GM19324 (cell line): ENCODE measurements around the gene COL25A1.

ENCODE experiments used
- ATAC-seq: cut with Tn5 transposase; IDR thresholded peaks from one replicate; pipeline ENCODE4 v1.9.1; 2021; ENCODE audit warnings: mild to moderate bottlenecking, moderate library complexity; ENCODE audit not compliant: unreplicated experiment, low FRiP score

COL25A1 gene

DNA sequence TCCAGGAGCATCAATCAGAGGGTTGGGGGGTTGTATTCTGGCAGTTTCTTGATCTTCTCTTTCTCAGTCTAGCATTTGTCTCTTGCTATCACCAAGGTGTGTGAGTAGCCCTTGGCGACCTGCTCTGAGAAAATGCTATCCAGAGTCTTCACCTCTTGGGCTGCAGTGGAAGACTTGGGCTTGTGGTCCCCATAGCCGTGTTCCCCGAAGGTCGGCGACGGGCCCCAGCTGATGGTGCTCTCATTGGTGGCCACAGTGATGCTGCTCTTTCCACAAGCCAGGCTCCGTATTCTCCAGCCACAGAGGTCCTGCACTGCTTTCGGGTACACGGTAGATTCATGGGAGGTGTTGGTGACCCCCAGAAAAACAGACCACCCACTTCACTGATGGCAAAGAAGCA, 513.7 kb downstream of the COL25A1 start:
- no peak for ATAC-seq

DNA sequence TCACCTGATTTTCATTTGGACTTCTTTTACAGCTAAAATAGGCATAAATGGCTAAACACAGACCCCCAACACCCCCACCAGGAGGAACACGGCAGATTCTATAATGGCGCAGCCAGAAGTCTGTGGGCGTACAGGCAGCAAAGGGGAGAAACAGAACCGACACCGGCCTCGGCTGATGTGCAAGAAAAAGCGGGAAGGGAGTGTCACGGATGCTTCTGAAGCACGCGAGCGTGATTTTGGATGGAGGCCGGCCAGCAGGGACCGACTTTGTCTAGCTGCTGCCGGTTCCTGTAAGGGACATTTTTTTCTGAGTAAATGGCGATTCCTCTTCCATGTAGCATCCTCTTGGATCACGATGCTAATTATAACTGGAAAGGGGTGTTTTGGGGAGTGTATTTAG, 514.7 kb downstream of the COL25A1 start:
- ATAC-seq = no peak

DNA sequence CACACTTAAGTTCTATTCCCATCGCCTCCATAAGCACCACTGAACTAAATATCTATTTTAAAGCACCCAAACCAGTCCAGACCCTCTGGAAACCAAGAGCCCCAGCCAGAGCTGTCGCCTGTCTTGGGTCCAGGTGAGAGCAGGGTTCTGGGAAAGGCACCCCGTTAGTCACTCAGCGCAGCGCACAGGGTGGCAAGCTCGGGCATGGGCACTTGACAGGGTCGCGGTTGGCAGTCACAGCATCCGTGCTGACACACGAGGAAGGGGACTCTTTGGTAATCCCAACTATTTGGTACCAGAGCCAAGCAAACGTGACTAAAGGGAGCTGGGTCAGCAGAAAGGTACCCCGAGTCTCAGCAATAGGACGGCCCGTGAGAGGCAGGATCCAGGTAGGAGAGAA, 515.4 kb downstream of the COL25A1 start:
- ATAC-seq = no peak

DNA sequence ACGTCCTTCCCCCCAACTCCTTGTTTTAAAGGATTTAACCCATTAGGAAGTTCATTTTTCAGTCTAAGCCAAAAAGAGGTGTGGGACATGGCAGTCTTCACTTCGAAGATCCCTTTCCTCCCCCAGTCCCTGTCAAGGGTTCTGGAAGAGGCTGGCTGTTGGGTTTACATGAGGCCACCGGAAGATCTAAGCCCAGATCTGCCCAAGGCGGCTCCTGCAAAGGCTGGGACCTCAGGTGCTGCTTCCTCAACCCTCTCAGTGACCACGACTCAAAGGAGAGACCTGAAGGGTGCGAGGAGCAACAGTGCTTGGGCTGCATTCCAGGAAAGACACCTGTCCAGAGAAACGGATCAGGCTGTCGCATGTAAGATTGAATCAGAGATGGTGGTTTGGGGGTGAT, 516.1 kb downstream of the COL25A1 start:
- ATAC-seq = no peak

DNA sequence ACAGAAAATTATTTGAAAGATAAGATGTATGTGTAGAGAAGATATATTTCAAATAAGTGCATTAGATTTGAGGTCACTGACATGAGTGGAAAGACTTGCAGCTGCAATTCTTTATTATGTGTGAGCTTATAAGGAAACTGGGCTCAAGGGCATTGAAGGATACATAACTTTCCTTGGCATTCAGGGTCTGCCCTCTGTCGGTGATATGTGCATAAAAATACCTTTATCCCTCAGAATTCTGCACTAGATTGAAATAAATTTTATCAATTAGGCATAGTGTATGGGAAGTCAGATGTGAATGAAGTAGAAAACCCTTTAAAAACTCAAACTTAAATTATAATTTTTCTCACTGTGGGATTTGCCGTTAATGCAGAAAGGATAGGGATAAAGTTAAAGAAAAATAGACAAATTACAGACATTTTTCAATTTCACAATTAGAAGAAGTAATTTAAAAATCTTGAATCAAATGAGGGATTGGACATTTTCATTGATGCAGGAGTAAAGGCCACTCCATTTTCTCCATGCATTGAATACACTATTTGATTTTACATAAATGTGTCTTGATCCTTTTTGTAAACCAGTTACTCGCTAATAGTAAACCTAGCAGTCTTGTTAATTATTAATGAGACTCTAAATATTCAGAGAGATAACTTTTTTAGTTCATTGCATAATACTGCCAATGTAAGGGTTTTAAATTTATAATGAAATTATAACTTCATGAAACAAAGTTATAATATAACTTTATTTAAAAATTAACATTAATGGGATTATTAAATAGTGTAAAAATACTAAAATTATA, 518.6 kb downstream of the COL25A1 start:
- no peak for ATAC-seq

DNA sequence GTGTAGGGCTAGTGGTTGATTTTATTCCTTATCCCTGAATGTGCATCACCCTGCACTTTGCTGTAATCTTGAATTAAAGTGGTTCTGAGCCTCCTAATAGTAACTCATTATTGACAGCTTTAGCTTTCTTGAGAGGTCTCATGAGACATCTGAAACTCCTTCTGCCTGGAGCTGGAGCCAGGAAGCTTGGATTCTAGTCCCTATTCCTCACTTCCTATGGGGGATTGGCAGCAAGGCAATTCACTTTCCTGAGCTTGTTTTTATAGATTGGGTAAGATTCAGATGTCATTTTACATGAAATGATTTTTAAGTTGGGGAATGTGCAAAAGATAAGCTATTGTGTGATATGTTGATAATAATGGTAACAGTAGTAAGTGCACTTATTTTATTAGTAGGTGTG, 522.5 kb downstream of the COL25A1 start:
- no peak for ATAC-seq

DNA sequence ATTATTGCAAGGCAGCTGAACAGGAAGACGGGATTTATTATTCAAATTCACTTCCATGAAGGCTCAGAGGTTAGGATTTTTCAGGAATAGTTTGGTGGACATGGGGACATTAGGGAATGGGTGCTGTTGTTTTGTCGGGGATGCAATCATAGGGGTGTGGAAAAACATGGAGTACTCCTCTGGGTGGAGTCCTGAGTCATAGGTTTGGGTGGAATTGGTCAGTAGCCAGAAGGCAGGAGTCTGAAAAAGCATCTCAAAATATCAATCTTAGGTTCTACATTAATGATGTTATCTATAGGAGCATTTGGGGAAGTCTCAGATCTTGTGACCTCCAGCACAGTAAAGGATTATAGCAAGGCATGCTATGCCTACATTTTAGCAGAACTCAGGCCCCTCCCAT, 525.1 kb downstream of the COL25A1 start:
- no peak for ATAC-seq

DNA sequence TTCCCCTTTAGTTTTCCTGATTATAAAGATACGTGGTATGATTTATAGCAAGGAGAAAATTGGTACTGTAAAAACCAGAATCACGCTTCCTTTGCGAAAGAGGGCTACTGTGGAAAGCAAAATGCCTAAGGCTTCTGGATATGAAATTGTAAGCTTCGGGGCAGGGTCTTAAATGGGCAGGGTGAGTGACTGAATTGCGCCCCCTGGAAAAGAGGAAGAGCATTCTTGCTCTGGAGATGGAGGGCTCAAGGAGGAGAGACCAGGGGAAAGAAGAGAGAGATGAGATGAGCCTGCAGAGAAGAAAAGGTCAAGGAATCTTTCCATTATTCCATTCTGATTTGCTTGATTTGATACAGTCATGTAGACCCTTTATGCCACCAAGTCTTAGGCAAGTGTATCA, 526.5 kb downstream of the COL25A1 start:
- ATAC-seq = no peak

DNA sequence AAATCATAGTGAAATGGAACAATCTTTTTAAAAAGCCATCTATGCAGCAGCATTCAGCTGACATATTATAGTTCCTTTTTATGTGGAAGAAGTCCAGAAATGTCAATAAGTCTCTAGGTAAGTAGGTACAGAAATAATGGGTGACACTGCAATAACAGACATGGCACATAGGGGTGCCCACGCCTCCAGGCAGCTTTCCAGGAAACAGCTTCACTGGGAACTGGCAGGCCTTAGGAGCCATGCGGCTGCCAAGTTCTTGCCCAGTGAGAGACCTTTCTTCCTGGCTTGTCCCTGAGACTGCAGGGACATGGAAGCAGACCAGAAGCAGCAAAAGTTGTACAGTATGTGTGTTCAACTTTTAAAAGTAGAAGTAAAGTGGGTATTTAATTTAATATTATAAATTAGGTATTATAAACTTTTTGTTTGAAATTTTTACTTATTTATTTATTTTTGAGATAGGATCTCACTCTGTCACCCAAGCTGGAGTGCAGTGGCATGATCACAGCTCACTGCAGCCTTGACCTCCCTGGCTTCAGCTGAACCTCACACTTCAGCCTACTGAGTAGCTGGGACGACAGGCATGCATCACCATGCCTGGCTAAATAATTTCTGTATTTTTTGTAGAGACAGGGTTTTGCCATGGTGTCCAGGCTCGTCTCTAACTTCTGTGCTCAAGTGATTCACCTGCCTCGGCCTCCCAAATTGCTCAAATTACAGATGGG, 527.5 kb downstream of the COL25A1 start:
- ATAC-seq = no peak

DNA sequence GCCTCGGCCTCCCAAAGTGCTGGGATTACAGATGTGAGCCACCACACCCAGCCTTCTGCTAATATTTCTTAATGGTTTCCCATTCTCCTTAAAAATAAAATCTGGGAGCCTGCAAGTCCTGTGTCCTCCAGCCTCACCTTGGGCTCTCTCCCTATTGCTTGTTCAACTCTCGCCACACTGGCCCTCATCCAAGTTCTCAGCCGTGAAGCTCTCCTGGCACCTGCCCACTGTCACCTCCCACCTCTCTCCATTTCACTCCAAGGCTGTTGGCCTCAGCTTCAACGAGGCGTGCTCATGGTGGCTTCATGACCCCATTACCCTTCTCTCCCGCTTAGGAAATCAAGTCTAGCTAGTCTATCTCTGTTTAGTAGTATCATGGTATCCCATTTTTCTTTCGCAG, 530.1 kb downstream of the COL25A1 start:
- ATAC-seq = no peak

DNA sequence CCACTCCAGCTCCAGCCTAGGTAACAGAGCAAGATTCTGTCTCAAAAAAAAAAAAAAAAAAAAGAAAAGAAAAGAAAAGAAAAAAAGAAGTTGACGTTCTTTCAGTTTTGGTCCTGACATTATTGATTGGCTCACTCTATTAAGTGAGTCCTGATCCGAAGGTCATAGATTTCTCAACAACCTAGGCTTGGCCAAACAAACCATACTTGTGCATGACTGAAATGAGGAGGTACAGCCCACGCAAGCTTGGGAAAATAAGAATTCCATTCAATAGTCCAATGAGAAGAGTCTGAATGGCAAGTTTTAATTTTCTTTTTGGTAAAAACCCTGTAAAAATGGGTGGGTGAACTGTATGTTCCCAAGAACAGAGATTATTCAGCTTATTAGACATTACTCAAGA, 536.4 kb downstream of the COL25A1 start:
- ATAC-seq = no peak

DNA sequence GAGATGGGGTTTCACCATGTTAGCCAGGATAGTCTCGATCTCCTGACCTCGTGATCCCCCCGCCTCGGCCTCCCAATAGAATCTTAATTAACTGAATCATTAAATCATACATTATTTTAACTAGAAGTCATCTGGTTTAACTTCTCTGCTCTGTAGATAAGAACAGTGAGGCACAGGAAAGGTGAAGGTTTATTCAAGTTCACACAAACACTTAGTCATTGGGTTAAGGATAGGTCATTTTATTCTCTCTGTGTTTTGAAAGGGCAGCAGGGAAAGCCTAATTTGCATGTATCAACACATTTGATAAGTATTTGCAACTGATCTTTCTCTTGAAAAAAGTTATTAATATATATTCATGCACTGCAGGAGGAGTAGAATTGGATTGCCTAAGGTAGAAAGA, 538.5 kb downstream of the COL25A1 start:
- no peak for ATAC-seq

DNA sequence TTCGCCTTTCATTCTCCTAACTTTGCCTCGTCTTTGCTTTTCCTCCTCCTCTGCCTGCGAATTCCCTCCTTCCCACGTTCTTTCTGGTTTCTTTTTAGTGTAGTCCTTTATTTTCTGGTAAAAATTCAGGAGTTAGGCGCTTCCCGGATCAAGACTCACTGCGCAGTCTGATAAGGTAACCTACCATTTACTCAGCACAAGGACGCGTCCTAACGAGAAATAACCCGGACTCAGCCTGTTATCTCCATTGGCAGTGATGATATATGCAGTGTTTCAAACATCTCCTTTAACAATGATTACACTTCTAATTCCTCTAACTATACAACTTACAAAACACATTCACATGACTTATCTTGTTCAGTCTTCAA, 539.2 kb downstream of the COL25A1 start:
- ATAC-seq = no peak

DNA sequence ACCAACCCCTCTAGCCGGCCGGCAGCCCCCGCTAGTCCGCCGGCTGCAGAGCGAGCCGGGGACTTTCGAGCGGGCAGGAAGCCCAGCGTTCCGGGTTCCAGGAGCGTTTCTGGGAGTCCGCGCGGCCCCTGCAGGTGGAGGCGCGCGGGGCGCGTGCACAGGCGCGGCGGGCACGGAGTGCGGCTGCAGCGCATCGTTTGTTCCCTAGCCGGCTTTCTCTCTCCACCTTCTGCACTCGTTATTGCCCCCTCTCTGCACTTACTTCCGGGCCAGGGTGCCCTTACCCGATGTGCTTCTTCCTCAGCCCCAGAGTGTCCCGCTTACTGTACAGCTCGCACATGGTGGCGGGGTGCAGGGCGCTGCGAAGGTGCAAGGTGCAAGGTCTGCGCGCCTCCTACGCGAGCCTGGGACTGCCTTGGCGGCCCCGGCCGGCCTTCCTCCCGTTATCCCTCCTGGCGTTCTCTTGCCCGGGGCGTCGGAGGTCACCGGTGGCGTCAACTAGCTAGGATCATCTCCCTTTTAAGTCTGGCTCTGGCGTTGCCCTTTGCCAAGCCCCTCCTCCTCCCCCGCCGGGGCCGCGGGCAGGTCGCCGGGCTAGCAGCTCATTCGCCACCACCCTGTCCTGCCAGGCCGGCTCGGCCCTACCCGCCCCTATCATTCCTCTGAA, 539.8 kb downstream of the COL25A1 start, which contains the start of gene ETNPPL:
ETNPPL (minus strand) TSS at position 495 of the 667 bp plus-strand sequence; CDS start at position 340, 155 bp downstream.
- ATAC-seq = no peak
